KMS-11 (cell line): Measurements from ENCODE around the gene LRAT.
"Not testable (repeated sequence)": the region's sequence is repeated elsewhere in the genome, so short reads cannot be mapped to it uniquely, and the experiment has no call there.

Experiments used
- H2AFZ ChIP-seq: fragments of 200-600 bp; sonication (generic); 2 replicates; pipeline ENCODE4 v1.6.1; 2016; ENCODE audit warnings: antibody characterized with exemption, mixed run types, low read depth
- H3K27ac ChIP-seq: fragments of 200-600 bp; sonication (generic); 2 replicates; pipeline ENCODE4 v1.6.1; 2016; ENCODE audit warnings: mild to moderate bottlenecking, mixed run types
- H3K27me3 ChIP-seq: fragments of 200-600 bp; sonication (generic); 2 replicates; pipeline ENCODE4 v1.6.1; 2017; ENCODE audit warnings: mild to moderate bottlenecking, low read depth, mixed run types, moderate library complexity; ENCODE audit not compliant: insufficient read depth
- H3K36me3 ChIP-seq: fragments of 200-600 bp; sonication (generic); 2 replicates; pipeline ENCODE4 v1.6.1; 2017; ENCODE audit warnings: mild to moderate bottlenecking, mixed run types; ENCODE audit not compliant: insufficient read depth
- H3K4me1 ChIP-seq: fragments of 200-600 bp; sonication (generic); 2 replicates; pipeline ENCODE4 v1.6.1; 2016; ENCODE audit warnings: mild to moderate bottlenecking, low read depth, mixed run types; ENCODE audit not compliant: poor library complexity, severe bottlenecking
- H3K4me2 ChIP-seq: fragments of 200-600 bp; sonication (generic); 2 replicates; pipeline ENCODE4 v1.7.0; 2016; ENCODE audit warnings: mild to moderate bottlenecking, mixed run types
- H3K4me3 ChIP-seq: fragments of 200-600 bp; sonication (generic); IDR thresholded peaks from 2 replicates; pipeline ENCODE4 v1.6.1; 2017; ENCODE audit warnings: low read depth, low read length, mixed read lengths; ENCODE audit not compliant: insufficient read depth
- H3K79me2 ChIP-seq: fragments of 200-600 bp; sonication (generic); 2 replicates; pipeline ENCODE4 v1.6.1; 2016; ENCODE audit warnings: low read depth, mixed run types; ENCODE audit not compliant: insufficient read depth
- H3K9ac ChIP-seq: fragments of 200-600 bp; sonication (generic); 2 replicates; pipeline ENCODE4 v1.6.1; 2016; ENCODE audit warnings: mild to moderate bottlenecking, mixed run types
- H4K20me1 ChIP-seq: fragments of 200-600 bp; sonication (generic); 2 replicates; pipeline ENCODE4 v1.6.1; 2016; ENCODE audit warnings: mild to moderate bottlenecking, mixed run types; ENCODE audit not compliant: insufficient read depth
- CTCF ChIP-seq: fragments of 200-600 bp; sonication (generic); conservative IDR thresholded peaks from 2 replicates; pipeline ENCODE4 v1.6.1; 2017; ENCODE audit warnings: low read depth, mild to moderate bottlenecking, antibody characterized with exemption, low read length, moderate library complexity, mixed read lengths

Gene LRAT

GRCh38 chr4:154722262-154722661 is 21.5 kb upstream of the LRAT start:
- Histone ChIP-seq H3K4me1 (no peaks in the 10 kb centered on the region), H4K20me1 (no peaks in the 10 kb centered on the region), H3K36me3 (no peaks in the 10 kb centered on the region), H2AFZ (no peak overlapping the region), H3K79me2 (no peaks in the 10 kb centered on the region), H3K27ac (no peak overlapping the region), H3K27me3 (no peaks in the 10 kb centered on the region), H3K4me2 (no peak overlapping the region), H3K4me3 (no peak overlapping the region), H3K9ac (no peak overlapping the region)
- TF ChIP-seq CTCF = no peak

- not testable (repeated sequence) for H3K27ac ChIP-seq, H3K27me3 ChIP-seq, H2AFZ ChIP-seq, H3K4me1 ChIP-seq, H3K4me2 ChIP-seq, H3K4me3 ChIP-seq, H3K79me2 ChIP-seq, H3K36me3 ChIP-seq, H4K20me1 ChIP-seq, H3K9ac ChIP-seq
Observed at GRCh38 chr4:154723601-154724000, 20.2 kb upstream of the LRAT start.

GRCh38 chr4:154727540-154727939 is 16.3 kb upstream of the LRAT start:
- Histone ChIP-seq H3K4me1 (no peaks in the 10 kb centered on the region), H3K9ac (no peak overlapping the region), H4K20me1 (no peaks in the 10 kb centered on the region), H3K4me2 (no peak overlapping the region), H3K4me3 (no peak overlapping the region), H3K27me3 (no peaks in the 10 kb centered on the region), H2AFZ (no peak overlapping the region), H3K79me2 (no peaks in the 10 kb centered on the region), H3K27ac (no peak overlapping the region), H3K36me3 (no peaks in the 10 kb centered on the region)
- TF ChIP-seq CTCF = no peak

GRCh38 chr4:154731756-154732155 is 12.0 kb upstream of the LRAT start:
- Histone ChIP-seq H4K20me1 (no peaks in the 10 kb centered on the region), H3K9ac (no peak overlapping the region), H2AFZ (no peak overlapping the region)

GRCh38 chr4:154732669-154733068 is 11.1 kb upstream of the LRAT start:
- H3K9ac ChIP-seq = no peak overlapping the region
- no peak overlapping the region for H3K4me2 ChIP-seq
- no peaks in the 10 kb centered on the region for H3K27me3 ChIP-seq
- no peaks in the 10 kb centered on the region for H4K20me1 ChIP-seq
- H3K36me3 ChIP-seq = no peaks in the 10 kb centered on the region
- H3K4me1 ChIP-seq = no peaks in the 10 kb centered on the region
- no peak for TF ChIP-seq CTCF
- H3K4me3 ChIP-seq = no peak overlapping the region
- no peak overlapping the region for H2AFZ ChIP-seq
- H3K27ac ChIP-seq = no peak overlapping the region
- no peaks in the 10 kb centered on the region for H3K79me2 ChIP-seq

More at GRCh38 chr4:154731756-154732155, 12.0 kb upstream of the LRAT start:
- no peak overlapping the region for H3K4me3 ChIP-seq
- no peak overlapping the region for H3K27ac ChIP-seq
- H3K36me3 ChIP-seq = no peaks in the 10 kb centered on the region
- H3K4me1 ChIP-seq = no peaks in the 10 kb centered on the region
- TF ChIP-seq CTCF = no peak
- no peak overlapping the region for H3K4me2 ChIP-seq
- no peaks in the 10 kb centered on the region for H3K27me3 ChIP-seq
- H3K79me2 ChIP-seq = no peaks in the 10 kb centered on the region
